ENCODE results near the gene CFAP65. TPM values are rescaled to one million over a fixed set of nuclear protein-coding genes. Genes with fewer than 3 reads are reported as not detected.

The CFAP65 gene
- polyA plus RNA-seq, 1 donor (not counting 4 experiments of a cell fraction or from before 2014, with no cell fraction given): not detected

DNA sequence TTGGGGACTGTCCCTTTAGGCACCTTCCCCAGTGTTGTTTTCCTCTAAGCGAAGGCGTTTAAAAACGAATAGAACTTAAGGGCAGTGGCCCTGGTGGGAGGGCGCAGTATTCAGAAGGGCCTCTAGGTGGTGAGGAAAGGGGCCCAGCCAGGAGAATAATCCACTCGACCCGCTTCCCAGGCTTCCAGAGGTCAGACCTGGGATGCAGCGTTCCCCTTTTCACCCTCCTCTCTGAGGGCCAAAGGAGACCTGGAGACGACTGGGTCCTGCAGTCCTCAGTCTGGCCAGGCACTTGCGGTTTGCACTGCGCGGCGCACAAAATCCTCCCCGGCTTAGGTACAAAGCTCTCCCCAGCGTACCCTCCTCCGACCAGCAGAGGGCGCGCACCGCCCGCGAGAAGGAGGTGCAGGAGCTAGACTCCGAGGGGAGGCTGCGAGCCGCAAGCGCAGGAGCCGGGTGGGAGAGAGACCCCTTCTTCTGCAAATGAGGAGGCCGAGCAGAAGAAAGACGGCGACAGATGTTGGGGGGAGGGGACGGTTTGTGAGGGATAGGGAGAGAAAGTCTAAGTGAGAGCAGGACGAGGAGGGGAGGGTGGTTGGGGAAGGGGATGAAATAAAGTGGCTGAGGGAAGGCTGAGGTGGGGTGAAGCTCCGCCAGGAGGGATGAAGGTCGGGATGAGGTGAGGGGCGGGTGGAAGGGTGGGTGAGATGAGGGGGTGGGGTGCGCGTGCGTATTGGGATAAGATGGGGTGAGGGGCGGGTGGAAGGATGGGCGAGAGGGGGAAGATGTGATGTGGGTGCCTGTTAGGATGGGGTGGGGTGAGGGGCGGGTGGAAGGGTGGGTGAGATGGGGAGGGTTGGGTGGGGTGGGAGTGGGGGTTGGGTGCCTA, 61.2 kb downstream of the CFAP65 start:
- Histone ChIP-seq H3K9me1 (ENCODE audit: control insufficient read depth, extremely low read depth, insufficient read depth, low read length) (no peaks in the 10 kb centered on the region), H3K36me3 (ENCODE audit: control insufficient read depth in 2 of 2, extremely low read depth in 1 of 2, insufficient read depth in 2 of 2, low read length in 2 of 2) (no peaks in the 10 kb centered on the region), H3K4me3 (ENCODE audit: control insufficient read depth in 2 of 3, extremely low read depth in 1 of 3, insufficient read depth in 2 of 3, low read depth in 1 of 3, low read length in 3 of 3) (peak overlapping the region in 2 of 3 experiments; percentile 52 to 65), H3K79me2 (ENCODE audit: control insufficient read depth, insufficient read depth, low read length) (no peaks in the 10 kb centered on the region), H3K27me3 (ENCODE audit: control insufficient read depth, extremely low read depth, insufficient read depth, low read length) (peaks cover 72% of the 10 kb centered on the region), H3K9ac (ENCODE audit: control insufficient read depth, extremely low read depth, insufficient read depth, low read length) (no peak overlapping the region), H3K4me1 (ENCODE audit: control insufficient read depth, extremely low read depth, insufficient read depth, low read length) (peaks cover 4% of the 10 kb centered on the region), H3K27ac (ENCODE audit: control insufficient read depth, insufficient read depth, low read length) (no peak overlapping the region), H3K9me3 (ENCODE audit: control insufficient read depth, low read depth, low read length) (no peaks in the 10 kb centered on the region), H4K20me1 (ENCODE audit: control insufficient read depth, extremely low read depth, insufficient read depth, low read length) (peaks cover 2% of the 10 kb centered on the region), H3K4me2 (ENCODE audit: control insufficient read depth, extremely low read depth, insufficient read depth, low read depth, low read length) (peak overlapping the region; percentile 94), H2AFZ (ENCODE audit: control insufficient read depth, low read length) (peak overlapping the region; percentile 77)
- dilution Hi-C loops (cut with MboI; ENCODE audit: extremely low pct_ligation_motif_present, low sequenced_read_pairs): no loop called here
- no peak for FAIRE-seq
- DNase-seq (ENCODE audit: low read depth, low spot score): no peak
- TF ChIP-seq EZH2 (IDR thresholded peaks at IDR 0.05; ENCODE audit: low read length): no peak
- TF ChIP-seq, protein P1, sequence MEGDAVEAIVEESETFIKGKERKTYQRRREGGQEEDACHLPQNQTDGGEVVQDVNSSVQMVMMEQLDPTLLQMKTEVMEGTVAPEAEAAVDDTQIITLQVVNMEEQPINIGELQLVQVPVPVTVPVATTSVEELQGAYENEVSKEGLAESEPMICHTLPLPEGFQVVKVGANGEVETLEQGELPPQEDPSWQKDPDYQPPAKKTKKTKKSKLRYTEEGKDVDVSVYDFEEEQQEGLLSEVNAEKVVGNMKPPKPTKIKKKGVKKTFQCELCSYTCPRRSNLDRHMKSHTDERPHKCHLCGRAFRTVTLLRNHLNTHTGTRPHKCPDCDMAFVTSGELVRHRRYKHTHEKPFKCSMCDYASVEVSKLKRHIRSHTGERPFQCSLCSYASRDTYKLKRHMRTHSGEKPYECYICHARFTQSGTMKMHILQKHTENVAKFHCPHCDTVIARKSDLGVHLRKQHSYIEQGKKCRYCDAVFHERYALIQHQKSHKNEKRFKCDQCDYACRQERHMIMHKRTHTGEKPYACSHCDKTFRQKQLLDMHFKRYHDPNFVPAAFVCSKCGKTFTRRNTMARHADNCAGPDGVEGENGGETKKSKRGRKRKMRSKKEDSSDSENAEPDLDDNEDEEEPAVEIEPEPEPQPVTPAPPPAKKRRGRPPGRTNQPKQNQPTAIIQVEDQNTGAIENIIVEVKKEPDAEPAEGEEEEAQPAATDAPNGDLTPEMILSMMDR (optimal IDR thresholded peaks at IDR 0.05 in 1 of 3, IDR thresholded peaks at IDR 0.05 in 1 of 3, conservative IDR thresholded peaks at IDR 0.05 in 1 of 3; ENCODE audit: extremely low read depth in 1 of 3, insufficient read depth in 2 of 3, low read length in 3 of 3): peak; percentile 90 to 96 (median 91)

GRCh38 chr2:218975060-218975777, 66.1 kb downstream of the CFAP65 start:
- no peak overlapping the region for H3K4me2 ChIP-seq (ENCODE audit: control insufficient read depth, extremely low read depth, insufficient read depth, low read depth, low read length)
- peaks cover 36% of the 10 kb centered on the region for H3K27me3 ChIP-seq (ENCODE audit: control insufficient read depth, extremely low read depth, insufficient read depth, low read length)
- H3K9ac ChIP-seq (ENCODE audit: control insufficient read depth, extremely low read depth, insufficient read depth, low read length): no peak overlapping the region
- no peak overlapping the region for H2AFZ ChIP-seq (ENCODE audit: control insufficient read depth, low read length)
- no peaks in the 10 kb centered on the region for H3K9me3 ChIP-seq (ENCODE audit: control insufficient read depth, low read depth, low read length)
- no peak overlapping the region for H3K4me3 ChIP-seq (ENCODE audit: control insufficient read depth in 2 of 3, extremely low read depth in 1 of 3, insufficient read depth in 2 of 3, low read depth in 1 of 3, low read length in 3 of 3)
- no peaks in the 10 kb centered on the region for H3K36me3 ChIP-seq (ENCODE audit: control insufficient read depth in 2 of 2, extremely low read depth in 1 of 2, insufficient read depth in 2 of 2, low read length in 2 of 2)
- no peak for DNase-seq (ENCODE audit: low read depth, low spot score)
- TF ChIP-seq, protein P1 (optimal IDR thresholded peaks at IDR 0.05 in 1 of 3, IDR thresholded peaks at IDR 0.05 in 1 of 3, conservative IDR thresholded peaks at IDR 0.05 in 1 of 3; ENCODE audit: extremely low read depth in 1 of 3, insufficient read depth in 2 of 3, low read length in 3 of 3): no peak
- no peak for TF ChIP-seq EZH2 (IDR thresholded peaks at IDR 0.05; ENCODE audit: low read length)
- H3K27ac ChIP-seq (ENCODE audit: control insufficient read depth, insufficient read depth, low read length): no peak overlapping the region
- H3K4me1 ChIP-seq (ENCODE audit: control insufficient read depth, extremely low read depth, insufficient read depth, low read length): no peaks in the 10 kb centered on the region
- no peak for FAIRE-seq
- H3K9me1 ChIP-seq (ENCODE audit: control insufficient read depth, extremely low read depth, insufficient read depth, low read length): no peaks in the 10 kb centered on the region
- no peaks in the 10 kb centered on the region for H3K79me2 ChIP-seq (ENCODE audit: control insufficient read depth, insufficient read depth, low read length)
- peaks cover 2% of the 10 kb centered on the region for H4K20me1 ChIP-seq (ENCODE audit: control insufficient read depth, extremely low read depth, insufficient read depth, low read length)
- dilution Hi-C loops (cut with MboI; ENCODE audit: extremely low pct_ligation_motif_present, low sequenced_read_pairs): no loop called here

Measured in keratinocyte (primary cell).